Fibroblast of lung (primary cell): ENCODE data around the gene SPNS3. TPM values are rescaled to one million over a fixed set of nuclear protein-coding genes. Genes with fewer than 3 reads are reported as not detected.
A peak's percentile ranks its signal among the peaks of the same experiment; 100 is the strongest.

Experiments used
- DNase-seq, 2 donors: peaks; one replicate each; pipeline versions ENCODE4 v3.0.0 to v3.0.0-alpha.2; 2010; ENCODE audit warnings: low read depth in 2 of 2
- H2AFZ ChIP-seq: 2 replicates; pipeline ENCODE4 v1.5.1; 2012; ENCODE audit warnings: low read length, control low read depth, inconsistent platforms
- H3K27ac ChIP-seq: 2 replicates; pipeline ENCODE4 v1.5.1; 2011; ENCODE audit warnings: low read length, control low read depth; ENCODE audit not compliant: insufficient read depth
- H3K27me3 ChIP-seq: 2 replicates; pipeline ENCODE4 v1.5.1; 2011; ENCODE audit warnings: mild to moderate bottlenecking, low read length; ENCODE audit not compliant: control insufficient read depth, insufficient read depth
- H3K36me3 ChIP-seq: 2 replicates; pipeline ENCODE4 v1.5.1; 2011; ENCODE audit warnings: low read length; ENCODE audit not compliant: control insufficient read depth, insufficient read depth
- H3K4me1 ChIP-seq: 2 replicates; pipeline ENCODE4 v1.5.1; 2011; ENCODE audit warnings: low read length; ENCODE audit not compliant: control insufficient read depth, insufficient read depth; ENCODE audit errors: extremely low read depth
- H3K4me2 ChIP-seq: 2 replicates; pipeline ENCODE4 v1.5.1; 2011; ENCODE audit warnings: low read length, control low read depth; ENCODE audit not compliant: insufficient read depth; ENCODE audit errors: extremely low read depth
- H3K4me3 ChIP-seq, 4 experiments: fragments of 200-600 bp in 1 of 4; sonication (generic) in 1 of 4; replicated peaks in 1 of 4; 2 replicates each; pipeline ENCODE4 v1.5.1; 2011 to 2016; ENCODE audit warnings: low read length in 4 of 4, low read depth in 3 of 4, mild to moderate bottlenecking in 3 of 4, control low read depth in 2 of 4, inconsistent platforms in 1 of 4, mixed read lengths in 1 of 4; ENCODE audit not compliant: insufficient read depth in 1 of 4; ENCODE audit errors: control extremely low read depth in 1 of 4
- H3K79me2 ChIP-seq: 2 replicates; pipeline ENCODE4 v1.5.1; 2012; ENCODE audit warnings: mild to moderate bottlenecking, low read length, inconsistent platforms; ENCODE audit not compliant: control insufficient read depth, insufficient read depth
- H3K9ac ChIP-seq: 2 replicates; pipeline ENCODE4 v1.5.1; 2011; ENCODE audit warnings: mild to moderate bottlenecking, low read length, control low read depth; ENCODE audit not compliant: insufficient read depth
- H3K9me3 ChIP-seq: 2 replicates; pipeline ENCODE4 v1.5.1; 2012; ENCODE audit warnings: low read depth, low read length; ENCODE audit not compliant: control insufficient read depth, insufficient read depth
- H4K20me1 ChIP-seq: 2 replicates; pipeline ENCODE4 v1.5.1; 2011; ENCODE audit warnings: low read length; ENCODE audit not compliant: control insufficient read depth, insufficient read depth; ENCODE audit errors: extremely low read depth
- CTCF ChIP-seq, 2 donors: IDR thresholded peaks in 1 of 2; conservative IDR thresholded peaks in 1 of 2; 1 replicate in 1 of 2; 2 replicates in 1 of 2; pipeline ENCODE4 v1.5.1; 2011 to 2012; ENCODE audit warnings: low read length in 2 of 2, control low read depth in 1 of 2, inconsistent platforms in 1 of 2, low read depth in 1 of 2, mild to moderate bottlenecking in 1 of 2
- EZH2 ChIP-seq: IDR thresholded peaks from 2 replicates; pipeline ENCODE4 v1.5.1; 2012; ENCODE audit warnings: low read length, control low read depth, mild to moderate bottlenecking; ENCODE audit errors: missing control alignments
- polyA plus RNA-seq, 2 donors: library from polyadenylated mRNA; depleted of rRNA in 1 of 2; stranded (reverse) in 1 of 2; unstranded in 1 of 2; fragments of >200 nt; gene quantifications; 2 replicates each; pipeline ENCODE4 v1.2.1, GENCODE V29; 2011 to 2012; ENCODE audit warnings: missing spikeins in 1 of 2
- total RNA-seq: library from RNA; depleted of rRNA; stranded (reverse); fragments of >200 nt; gene quantifications from 2 replicates; pipeline ENCODE4 v1.2.1, GENCODE V29; 2014

The SPNS3 gene
- total and polyA plus RNA-seq, 2 donors (not counting 1 experiment from before 2014, with no cell fraction given) = not detected

GRCh38 chr17:4492721-4493561 is 59.2 kb downstream of the SPNS3 start:
- peak; percentile 20 to 43 for DNase-seq
- no peak overlapping the region for H2AFZ ChIP-seq
- no peaks in the 10 kb centered on the region for H3K36me3 ChIP-seq
- no peaks in the 10 kb centered on the region for H3K9me3 ChIP-seq
- TF ChIP-seq CTCF (conservative IDR thresholded peaks at IDR 0.05 in 1 of 2, IDR thresholded peaks at IDR 0.05 in 1 of 2; ENCODE audit: low read depth in 1 of 2, low read length in 2 of 2) (no peak), EZH2 (no peak)
- H3K4me1 ChIP-seq = no peaks in the 10 kb centered on the region
- no peak overlapping the region for H3K27ac ChIP-seq
- H3K27me3 ChIP-seq = no peaks in the 10 kb centered on the region
- H3K4me2 ChIP-seq = no peak overlapping the region
- H3K79me2 ChIP-seq = no peaks in the 10 kb centered on the region
- no peak overlapping the region for H3K9ac ChIP-seq
- no peak overlapping the region for H3K4me3 ChIP-seq
- H4K20me1 ChIP-seq = no peaks in the 10 kb centered on the region

- H3K4me3 ChIP-seq = no peak overlapping the region
- H4K20me1 ChIP-seq = no peaks in the 10 kb centered on the region
- peaks cover 18% of the 10 kb centered on the region for H3K27me3 ChIP-seq
- no peak overlapping the region for H3K4me2 ChIP-seq
- H3K4me1 ChIP-seq = no peaks in the 10 kb centered on the region
- H2AFZ ChIP-seq = no peak overlapping the region
- no peaks in the 10 kb centered on the region for H3K36me3 ChIP-seq
- no peak overlapping the region for H3K9ac ChIP-seq
- no peak for TF ChIP-seq EZH2
- TF ChIP-seq CTCF (conservative IDR thresholded peaks at IDR 0.05 in 1 of 2, IDR thresholded peaks at IDR 0.05 in 1 of 2; ENCODE audit: low read depth in 1 of 2, low read length in 2 of 2) = no peak
- peak in 1 of 2 donors; percentile 70 for DNase-seq
- no peak overlapping the region for H3K27ac ChIP-seq
- no peaks in the 10 kb centered on the region for H3K9me3 ChIP-seq
- no peaks in the 10 kb centered on the region for H3K79me2 ChIP-seq
Measured at GRCh38 chr17:4497101-4497824, 63.5 kb downstream of the SPNS3 start.
